Measurements from ENCODE around the gene TOX2.

TOX2 gene

DNA sequence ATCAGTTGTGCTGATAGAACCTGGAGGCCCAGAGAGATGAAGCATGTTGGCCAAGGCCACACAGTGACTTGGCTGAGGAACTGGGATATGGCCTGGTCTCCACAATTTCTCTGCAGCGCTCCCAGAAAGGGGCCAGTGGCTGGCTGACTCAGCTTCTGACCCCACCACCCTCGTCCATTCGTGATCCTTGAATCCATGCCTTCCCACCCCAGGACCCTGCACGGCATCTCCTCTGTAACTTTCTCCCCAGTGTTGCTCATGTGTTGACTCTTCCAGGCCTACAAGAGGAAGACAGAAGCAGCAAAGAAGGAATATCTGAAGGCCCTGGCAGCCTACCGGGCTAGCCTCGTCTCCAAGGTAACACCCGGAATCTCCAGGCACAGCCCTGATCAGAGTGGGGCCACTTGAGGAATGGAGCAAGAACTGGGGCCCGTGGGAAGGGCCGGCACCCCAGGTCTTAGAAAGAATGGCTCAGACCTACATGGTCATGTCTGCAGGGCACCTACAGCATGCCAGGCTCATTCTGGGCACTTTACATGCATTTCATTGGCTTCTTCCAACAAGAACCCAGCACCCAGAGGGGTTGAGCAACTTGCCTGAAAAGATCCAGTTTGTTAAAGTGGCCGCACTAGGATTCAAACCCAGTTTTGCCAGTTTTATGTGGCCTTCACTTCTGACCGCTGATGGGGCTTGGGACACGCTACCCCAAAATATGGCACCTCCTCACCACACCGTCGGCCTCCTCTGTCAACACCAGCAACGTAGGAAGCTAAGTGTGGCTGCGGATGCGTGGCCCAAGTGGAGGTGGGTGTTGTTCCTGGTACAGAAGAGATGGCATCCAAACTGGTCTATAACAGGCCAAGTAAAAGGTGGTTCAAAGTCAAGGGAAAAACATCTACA, 150.1 kb downstream of the TOX2 start:
- no peak for DNase-seq (ENCODE audit: low spot score)

DNA sequence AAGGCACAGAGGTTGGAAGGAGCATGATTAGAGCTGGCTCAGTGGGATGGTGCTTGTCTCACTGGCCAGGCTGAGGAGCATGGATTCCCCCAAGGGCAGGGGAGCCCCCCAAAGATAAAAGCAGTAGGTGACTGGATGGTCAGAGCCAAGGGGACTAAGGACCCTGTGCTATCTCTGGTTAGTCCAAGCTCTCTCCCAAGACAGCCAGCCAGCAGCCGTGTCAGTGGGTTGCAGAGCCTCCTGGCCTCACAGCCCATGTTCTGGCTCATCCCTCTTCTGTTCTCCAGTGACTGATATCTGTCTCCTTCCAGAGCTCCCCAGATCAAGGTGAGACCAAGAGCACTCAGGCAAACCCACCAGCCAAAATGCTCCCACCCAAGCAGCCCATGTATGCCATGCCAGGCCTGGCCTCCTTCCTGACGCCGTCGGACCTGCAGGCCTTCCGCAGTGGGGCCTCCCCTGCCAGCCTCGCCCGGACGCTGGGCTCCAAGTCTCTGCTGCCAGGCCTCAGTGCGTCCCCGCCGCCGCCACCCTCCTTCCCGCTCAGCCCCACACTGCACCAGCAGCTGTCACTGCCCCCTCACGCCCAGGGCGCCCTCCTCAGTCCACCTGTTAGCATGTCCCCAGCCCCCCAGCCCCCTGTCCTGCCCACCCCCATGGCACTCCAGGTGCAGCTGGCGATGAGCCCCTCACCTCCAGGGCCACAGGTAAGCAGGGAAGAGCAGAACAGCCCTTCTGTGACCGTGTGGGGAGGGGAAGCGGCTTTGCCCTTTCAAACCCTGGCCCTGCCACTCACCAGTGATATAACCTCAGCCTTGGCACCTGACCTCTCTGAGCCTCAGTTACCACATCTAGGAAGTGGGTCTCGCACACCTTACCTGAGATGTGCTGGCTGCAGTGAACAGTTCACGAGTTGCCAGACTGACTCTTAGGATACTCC, 151.0 kb downstream of the TOX2 start:
- DNase-seq (ENCODE audit: low spot score): no peak

DNA sequence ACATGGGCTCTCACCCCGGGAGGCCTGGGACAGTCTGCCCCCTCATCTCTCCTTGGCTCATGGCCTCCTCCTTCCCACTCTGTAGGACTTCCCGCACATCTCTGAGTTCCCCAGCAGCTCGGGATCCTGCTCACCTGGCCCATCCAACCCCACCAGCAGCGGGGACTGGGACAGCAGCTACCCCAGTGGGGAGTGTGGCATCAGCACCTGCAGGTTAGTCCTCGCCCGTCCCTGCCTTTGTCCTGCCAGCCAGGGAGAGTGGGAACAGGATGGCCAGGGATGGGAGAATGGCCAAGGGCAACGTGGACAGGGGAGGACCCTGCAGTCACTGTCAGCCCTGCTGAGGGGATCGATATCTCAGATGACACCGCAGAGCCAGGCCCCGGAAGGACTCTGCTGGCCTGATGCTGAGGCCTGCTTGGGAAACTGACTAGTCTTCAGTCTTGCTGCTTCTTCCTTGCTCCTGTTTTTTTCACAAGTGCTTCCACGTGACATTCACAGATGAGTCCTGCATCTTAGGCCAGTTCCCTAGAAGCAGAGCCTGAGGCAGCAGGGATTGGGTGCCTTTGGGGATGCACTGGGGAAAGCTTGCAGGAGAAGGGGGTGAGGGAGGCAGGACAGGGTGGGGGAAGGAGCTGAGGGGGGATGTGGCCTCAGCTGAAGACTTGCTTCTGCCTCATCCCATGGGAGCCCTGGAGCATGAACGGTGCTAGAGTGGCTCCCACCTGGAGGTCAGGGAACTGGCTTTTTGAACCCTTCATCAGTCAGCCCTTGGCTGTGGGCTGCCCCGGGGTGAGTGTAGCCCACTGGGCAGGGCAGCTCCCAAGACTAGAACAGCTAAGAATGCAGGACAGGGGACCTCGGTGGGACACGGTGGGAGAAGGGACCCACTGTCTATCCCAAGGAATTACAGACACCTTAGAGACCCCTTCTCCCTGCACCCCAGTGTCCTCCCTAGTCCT, 152.3 kb downstream of the TOX2 start:
- DNase-seq (ENCODE audit: low spot score): no peak

DNA sequence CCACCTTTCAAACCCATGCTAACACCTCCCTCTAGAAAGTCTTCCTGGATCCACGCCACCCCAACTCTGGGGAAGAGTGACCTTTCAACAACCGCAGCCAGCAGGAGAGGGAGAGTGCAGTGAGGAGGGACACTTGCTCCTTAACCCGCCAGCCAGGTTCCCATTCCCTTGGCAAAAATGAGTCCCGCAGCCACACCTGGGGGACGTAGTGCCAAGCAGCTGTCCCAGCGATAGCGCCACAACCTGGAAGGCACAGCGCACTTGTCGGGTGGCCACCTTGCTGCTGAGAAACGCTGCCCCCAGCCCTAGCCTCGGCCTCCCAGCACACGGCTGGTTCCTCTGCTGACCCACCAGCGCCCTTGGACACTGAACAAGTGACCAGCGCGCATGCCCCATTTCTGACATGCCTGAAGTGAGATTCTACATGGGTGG, 153.0 kb downstream of the TOX2 start:
- no peak for DNase-seq (ENCODE audit: low spot score)

DNA sequence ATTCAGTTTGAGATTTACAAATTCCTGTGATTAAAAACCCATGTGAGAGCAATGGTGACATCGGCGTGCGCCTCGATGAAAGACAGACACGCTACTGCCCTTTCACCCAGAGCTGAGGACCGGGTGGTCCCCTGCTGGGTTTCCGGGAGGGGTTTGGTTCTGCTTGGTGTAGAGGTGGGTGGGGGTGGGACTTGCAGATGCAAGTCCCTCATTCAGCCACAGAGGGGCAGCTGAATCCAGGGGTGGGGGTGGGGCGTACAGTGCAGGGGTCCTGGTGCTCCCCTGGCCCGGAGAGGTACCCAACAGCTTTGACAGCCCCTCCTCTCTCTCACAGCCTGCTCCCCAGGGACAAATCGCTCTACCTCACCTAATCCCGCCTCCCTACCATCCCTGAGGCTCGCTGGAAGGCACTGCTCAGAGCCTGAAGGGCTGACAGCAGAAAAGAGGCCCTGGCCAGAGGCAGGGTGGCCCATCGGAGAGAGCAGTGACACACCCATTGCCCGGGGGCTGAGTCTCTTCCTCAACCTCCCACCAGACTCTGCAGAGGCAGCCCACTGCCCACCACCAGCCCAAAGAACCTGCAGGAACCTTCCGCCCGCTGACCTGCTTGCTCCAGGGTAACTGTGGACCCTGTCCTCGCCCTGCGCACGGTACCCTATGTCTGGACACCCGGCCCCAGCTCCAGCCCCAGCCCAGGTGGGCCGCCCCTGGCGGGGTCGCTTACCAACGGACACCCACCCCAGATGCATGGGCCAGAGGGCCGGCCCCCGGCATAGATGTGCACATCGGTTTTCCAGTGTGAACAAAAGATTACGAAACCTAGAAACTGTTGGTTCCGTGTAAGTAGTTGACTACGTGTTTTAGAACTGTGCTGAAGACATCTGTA, 153.9 kb downstream of the TOX2 start:
- DNase-seq (ENCODE audit: low spot score): no peak

DNA sequence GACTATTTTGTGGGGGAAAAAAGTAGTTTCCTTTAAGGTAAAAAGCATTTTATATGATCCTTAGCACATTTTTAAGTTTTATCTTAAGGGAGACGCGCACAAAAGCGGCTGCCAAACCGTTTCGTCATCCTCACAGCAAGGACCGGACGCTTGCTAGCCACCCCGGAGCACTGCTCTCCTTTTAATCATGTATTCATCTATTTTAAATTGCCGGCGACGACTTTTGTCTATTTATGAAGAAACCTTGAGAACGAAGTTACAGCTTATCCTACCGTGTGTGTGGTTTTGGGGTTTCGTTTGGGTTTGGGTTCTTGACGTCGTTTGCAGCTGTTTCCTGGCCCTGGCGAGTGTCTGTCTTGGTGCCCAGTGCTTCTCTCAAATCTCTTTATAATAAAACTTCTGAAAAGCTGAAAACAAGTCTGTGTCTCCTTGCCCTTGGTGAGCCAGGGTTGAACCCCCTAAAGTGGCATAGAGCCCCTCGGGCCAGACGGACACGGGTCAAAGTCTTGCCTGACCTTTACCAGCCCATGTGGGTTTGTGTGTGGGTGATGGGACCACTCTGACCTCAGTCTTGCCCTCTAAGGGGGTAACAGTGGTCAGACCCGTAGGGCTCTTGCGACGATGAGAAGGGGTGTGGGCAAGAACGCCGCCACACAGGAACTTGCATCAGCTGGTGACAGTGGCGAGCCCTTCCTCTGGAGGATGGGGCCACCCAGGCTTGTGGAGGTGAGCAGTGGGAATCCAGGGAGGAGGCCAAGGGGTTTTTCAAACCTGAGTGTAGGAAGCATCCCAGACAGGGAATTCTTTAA, 154.8 kb downstream of the TOX2 start:
- no peak for DNase-seq (ENCODE audit: low spot score)

DNA sequence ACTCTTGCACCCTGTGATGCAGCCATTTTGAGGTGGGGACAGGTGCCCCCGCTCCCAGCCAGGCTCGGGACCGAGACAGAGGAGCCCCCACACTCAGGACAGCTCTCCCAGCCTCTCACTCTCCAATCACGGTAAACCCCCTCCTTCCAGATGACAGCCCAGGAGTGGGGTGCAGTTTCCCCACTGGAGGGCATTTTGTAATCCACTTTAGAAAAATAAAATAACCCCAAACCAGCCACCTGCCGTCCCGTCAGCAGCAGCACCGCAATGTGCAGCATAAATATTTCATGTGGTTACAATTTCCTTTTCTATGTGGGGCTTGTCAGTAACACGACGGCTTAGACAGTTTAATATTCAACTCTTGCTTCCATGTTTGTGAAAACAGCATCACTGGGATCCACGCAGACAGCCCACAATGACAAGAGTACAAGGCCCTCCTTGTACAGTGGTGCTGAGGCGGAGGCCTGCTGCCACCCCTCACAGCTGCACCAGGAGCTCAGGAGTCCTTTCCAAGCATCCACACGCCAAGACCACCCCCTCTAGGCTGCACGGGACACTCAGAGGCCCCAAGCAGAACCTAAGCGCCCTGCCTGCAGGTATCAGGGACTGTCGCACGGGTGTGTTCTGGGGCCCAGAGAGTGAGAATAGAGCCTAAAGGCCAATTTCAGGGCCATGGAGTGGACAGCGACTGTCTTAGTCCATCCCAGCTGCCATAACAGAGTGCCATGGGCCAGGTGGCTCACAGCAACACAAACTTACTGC, 155.7 kb downstream of the TOX2 start:
- no peak for DNase-seq (ENCODE audit: low spot score)

DNA sequence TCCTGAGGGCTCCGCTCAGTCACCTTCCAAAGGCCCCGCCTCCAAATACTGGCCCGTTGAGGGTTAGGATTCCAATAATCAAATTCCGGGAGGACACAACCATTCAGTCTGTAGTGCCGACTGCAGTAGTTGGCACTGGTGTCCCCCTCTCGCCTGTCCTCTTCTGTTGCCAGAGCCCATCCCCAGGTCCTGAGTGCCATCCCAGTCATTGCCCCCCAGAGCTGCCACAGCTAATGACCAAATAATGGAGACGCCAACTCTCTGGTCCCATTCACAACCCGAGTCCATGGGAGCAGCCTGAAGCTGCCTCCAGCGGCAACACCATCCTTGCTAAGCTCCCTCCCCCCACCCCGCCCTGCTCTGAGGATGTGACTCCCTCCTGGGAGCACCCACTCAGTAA, 156.4 kb downstream of the TOX2 start:
- DNase-seq (ENCODE audit: low spot score): no peak

DNA sequence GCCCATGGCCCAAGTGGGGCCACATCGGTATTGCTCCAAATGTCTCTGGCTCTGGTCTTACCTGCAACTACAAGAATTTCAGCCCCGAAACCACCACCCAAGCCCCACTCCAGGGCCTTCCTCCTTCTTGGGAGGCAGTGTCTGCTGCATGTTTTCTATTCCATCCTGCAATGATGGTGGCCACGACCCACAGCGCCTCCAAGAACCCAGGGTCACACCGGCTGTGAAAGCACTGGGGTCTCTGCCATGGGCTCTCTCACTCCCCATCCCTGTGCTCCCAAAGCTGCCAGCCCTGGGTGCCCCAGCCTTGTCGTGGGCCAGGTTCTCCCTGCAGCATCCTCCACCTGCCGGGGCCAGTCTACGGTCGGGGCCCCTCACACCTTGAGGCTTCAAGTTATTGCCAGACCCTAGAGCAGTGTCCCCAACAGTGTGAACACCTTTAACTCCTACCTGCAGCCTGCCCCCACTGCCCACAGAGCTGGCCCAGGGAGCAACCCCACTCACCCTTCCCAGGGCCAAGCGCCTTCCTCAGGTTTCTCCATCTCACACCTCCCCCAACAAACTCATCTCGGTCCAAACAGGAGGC, 157.0 kb downstream of the TOX2 start:
- no peak for DNase-seq (ENCODE audit: low spot score)

DNA sequence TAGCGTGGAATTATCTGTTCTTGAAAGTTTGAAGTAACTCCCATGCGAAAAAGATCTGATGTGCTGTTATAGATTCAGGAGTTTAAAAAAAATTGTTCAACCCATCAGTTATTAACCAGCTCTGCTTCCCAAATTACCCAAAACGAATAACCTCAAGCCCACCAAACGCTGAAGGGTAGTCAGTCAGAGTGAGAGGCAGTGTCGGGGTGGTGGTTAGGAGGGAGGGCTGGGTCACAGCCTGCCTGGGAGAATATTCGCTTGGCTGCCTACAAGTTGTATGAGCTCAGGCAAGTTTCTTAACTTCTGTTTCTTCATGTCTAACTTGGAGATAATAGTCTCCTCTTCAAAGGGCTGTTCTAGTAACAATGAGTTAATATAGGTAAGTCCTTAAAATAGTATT, 157.7 kb downstream of the TOX2 start:
- no peak for DNase-seq (ENCODE audit: low spot score)

DNA sequence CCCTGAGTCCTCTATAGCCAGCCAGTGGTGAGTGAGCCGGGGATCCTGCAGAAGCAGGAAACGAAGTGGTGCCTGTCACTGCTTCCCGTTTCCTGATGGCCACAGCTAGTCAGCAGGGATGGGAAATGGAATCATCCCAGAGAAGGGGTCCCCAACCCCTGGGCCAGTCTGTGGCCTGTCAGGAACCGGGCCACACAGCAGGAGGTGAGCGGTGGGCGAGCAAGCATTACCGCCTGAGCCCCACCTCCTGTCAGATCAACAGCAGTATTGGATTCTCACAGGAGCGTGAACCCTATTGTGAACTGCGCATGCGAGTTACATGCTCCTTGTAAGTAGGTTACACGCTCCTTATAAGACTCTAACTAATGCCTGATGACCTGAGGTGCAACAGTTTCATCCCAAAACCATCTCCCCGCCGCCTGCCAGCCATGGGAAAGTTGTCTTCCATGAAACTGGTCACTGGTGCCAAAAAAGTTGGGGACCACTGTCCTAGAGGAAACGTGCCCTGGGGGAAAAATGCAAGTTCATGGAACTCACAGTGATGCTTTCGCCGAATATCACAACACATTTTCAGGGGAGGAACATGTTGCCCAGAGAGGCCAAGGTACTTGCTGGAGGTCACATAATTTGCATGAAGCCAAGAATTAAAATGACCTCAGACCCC, 158.5 kb downstream of the TOX2 start:
- DNase-seq (ENCODE audit: low spot score): no peak

DNA sequence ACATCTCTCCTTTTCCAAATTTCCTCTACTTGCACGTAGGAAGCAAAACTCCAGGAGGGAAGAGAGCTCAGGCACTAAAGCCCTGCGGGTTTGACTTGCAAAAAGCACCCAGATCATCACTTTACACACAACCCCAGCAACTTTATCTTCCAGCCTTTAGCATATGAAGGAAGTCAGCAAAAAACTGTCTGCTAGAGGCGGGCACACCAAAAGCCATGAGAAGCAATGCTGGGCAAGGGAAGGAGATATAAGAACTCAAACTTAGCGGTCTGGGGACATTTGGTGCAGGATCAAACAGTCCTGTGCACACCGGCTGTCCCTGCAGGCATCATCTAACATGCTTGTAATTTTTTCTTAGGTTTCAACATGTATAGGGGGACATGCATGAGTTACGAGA, 159.0 kb downstream of the TOX2 start:
- no peak for DNase-seq (ENCODE audit: low spot score)

DNA sequence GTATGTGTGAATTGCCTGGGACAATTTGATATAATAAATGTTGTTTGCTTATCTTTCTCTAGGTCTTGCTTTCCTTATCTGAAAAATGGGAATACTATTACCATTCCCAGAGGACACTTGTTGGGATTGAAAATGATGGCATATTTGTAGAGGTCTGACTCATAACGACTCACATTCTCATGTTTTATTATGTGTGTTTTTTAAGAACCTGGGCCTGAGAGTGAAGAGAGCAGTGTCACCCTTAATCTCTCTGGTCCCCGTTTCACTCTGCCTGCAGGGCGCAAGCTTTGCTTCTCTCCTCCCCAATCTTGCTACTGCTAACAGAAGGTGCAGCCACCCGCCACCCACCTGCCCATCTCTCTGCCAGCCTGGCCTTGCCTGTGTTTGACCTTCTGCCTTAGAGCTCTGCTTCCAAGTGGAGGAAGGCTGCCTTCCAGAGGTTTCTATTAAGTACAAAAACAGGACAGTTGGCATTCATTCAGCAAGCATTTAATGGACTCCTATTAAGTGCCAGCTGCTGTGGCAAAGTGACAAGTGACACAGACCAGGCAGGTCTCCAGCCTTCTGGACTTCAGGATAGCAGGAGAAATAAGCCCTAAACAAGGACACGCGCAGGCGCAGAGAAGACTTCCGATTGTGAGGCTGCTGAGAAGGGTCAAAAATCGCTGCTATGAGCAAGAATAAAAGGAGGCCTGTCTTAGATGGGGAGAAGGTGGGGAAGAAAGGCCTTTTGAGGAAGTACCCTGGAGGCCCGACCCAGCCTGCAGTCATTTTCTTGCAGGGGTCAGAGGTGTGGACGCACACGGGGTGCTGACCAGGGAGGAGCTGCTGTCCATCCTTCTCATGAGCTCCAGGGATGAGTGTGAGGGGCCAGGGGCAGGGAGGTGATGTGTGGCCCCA, 159.8 kb downstream of the TOX2 start:
- no peak for DNase-seq (ENCODE audit: low spot score)

DNA sequence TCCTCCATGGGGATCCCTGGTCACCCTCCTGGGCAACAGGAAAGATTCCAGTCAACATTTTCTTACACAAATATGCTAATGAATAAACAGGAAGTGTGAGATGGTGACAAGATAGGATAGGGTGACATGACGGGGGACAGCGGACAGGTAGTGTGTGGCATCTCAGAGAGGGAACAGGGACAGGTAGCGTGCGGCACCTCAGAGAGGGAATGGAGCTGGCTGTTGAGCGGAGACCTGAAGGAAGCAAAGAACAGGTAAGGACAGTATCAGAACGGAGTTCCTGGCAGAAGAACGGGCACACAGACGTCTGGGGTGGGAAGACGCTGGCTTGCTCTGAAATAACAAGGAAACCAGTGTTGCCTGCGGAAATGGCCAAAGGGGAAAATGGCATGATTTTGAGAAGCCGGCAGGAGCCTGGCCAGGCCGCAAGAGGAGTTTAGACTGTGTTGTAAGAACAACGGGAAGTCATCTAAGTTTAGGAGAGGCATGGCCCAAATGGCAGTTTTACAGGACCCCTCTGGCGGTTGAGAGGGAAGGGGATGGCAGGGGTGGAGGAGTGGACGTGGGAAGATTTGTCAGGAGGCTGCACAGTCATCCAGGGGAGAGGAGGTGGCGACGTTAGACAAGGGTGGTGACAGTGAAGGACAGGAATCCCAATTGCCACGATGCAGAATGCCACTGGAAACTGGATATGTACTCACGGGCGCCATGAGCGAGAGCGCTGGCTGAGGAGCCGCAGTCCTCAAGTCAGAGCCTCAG, 160.7 kb downstream of the TOX2 start:
- DNase-seq (ENCODE audit: low spot score): no peak

DNA sequence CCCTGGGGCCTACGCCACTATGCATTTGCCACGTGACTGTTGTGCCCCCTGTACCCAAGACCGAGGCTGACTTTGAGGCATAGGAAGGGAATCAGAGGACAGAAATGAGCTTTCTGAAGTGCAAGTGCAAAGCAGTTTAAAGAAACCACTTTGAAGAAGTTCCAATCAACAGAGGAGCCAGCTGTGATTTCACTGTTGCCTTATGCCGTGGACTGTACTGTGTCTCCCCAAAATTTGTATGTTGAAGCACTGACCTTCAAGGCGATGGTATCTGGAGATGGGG, 161.2 kb downstream of the TOX2 start:
- DNase-seq (ENCODE audit: low spot score): no peak

DNA sequence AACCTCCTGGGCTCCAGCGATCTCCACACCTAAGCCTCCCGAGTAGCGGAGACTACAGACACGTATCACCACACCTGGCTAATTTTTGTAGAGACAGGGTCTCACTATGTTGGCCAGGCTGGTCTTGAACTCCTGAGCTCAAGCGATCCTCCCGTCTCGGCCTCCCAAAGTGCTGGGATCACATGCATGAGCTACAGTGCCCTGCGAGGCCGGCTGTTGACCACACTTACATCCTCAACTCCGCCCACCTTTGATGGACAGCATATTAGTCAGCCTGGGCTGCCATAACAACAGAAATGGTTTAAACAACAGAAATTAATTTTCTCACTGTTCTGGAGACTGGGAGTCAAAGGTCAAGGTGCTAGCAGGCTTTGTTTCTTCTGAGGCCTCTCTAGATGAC, 164.6 kb downstream of the TOX2 start:
- no peak for DNase-seq (ENCODE audit: low spot score)

DNA sequence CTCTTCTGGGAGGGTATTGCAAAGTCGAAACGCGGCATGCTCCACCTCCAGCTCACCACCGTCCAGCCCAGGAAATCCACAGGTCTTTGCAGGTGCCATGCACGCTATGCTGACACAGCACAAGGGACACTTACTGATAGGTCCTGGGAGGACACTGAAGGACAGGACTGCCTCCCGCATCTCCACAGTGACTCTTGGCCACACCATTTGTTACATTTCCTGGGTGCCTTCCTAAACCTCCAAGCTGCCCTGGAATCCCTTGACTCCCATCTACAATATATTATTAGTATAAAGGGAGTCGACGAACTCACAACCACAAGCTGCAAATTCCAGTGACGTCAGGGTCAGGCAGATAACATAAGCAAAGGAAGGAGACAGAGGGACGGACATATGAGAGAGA, 165.4 kb downstream of the TOX2 start:
- no peak for DNase-seq (ENCODE audit: low spot score)

All from HuH-7.5 (cell line).